Thyroid gland (tissue), 4 donors: ENCODE measurements around the gene CPVL. TPM values are rescaled to one million over a fixed set of nuclear protein-coding genes. Genes with fewer than 3 reads are reported as not detected.

Experiments used
- DNase-seq, 2 donors: peaks; one replicate each; pipeline ENCODE4 v3.0.0-alpha.2; 2019
- H3K27ac ChIP-seq, 3 donors: fragments of 200-600 bp; sonication (generic); 1 replicate in 2 of 3; 2 replicates in 1 of 3; pipeline ENCODE4 v1.5.1; 2016 to 2019; ENCODE audit warnings: mild to moderate bottlenecking in 1 of 3, moderate library complexity in 1 of 3
- H3K27me3 ChIP-seq: fragments of 200-600 bp; sonication (generic); one replicate; pipeline ENCODE4 v1.5.1; 2019
- H3K36me3 ChIP-seq, 2 donors: fragments of 200-600 bp; sonication (generic); one replicate each; pipeline ENCODE4 v1.5.1; 2016 to 2019
- H3K4me1 ChIP-seq, 2 donors: fragments of 200-600 bp; sonication (generic); one replicate each; pipeline ENCODE4 v1.5.1; 2017 to 2019
- H3K4me3 ChIP-seq, 3 donors: fragments of 200-600 bp; sonication (generic); replicated peaks in 1 of 3; 1 replicate in 2 of 3; 2 replicates in 1 of 3; pipeline ENCODE4 v1.5.1; 2016; ENCODE audit warnings: mild to moderate bottlenecking in 1 of 3
- H3K9me3 ChIP-seq: fragments of 200-600 bp; sonication (generic); one replicate; pipeline ENCODE4 v1.5.1; 2017
- CTCF ChIP-seq, 6 experiments: fragments of 200-600 bp in 3 of 6; fragments of 450-650 bp in 3 of 6; sonication (generic) in 3 of 6; IDR thresholded peaks; one replicate each; pipeline ENCODE4 v1.5.1; 2016 to 2019; ENCODE audit warnings: antibody characterized with exemption in 6 of 6, mild to moderate bottlenecking in 2 of 6, inconsistent platforms in 1 of 6, moderate library complexity in 1 of 6
- POLR2A ChIP-seq, 2 donors: fragments of 450-650 bp; IDR thresholded peaks; one replicate each; pipeline ENCODE4 v1.6.1; 2017; ENCODE audit warnings: antibody characterized with exemption in 2 of 2, mild to moderate bottlenecking in 2 of 2, moderate library complexity in 1 of 2
- WGBS, 2 donors: methylation state at CpG; one replicate each; pipeline ENCODE4 v1.1.5; 2017; 5-methylcytosine and 5-hydroxymethylcytosine counted together
- intact Hi-C: fragments of 100-400 bp; cut with DNase I; formaldehyde crosslinking; loops from one replicate; pipeline ENCODE4 v1.15.1; 2023
- total RNA-seq, 4 donors: library from RNA; depleted of rRNA; stranded (reverse); fragments of >200 nt; gene quantifications; one replicate each; pipeline ENCODE4 v1.2.3, GENCODE V29; 2016

Gene CPVL
- total RNA-seq, 4 donors from 2014 or later = 79.8 to 182 (median 111) TPM

GRCh38 chr7:29063872-29064271 lies 82.5 kb downstream of the CPVL start:
- no peaks in the 10 kb centered on the region for H3K4me1 ChIP-seq
- 90 to 91% methylated on average over 2 of the region's 2 CpGs for WGBS, 2 donors
- no peaks in the 10 kb centered on the region for H3K36me3 ChIP-seq
- intact Hi-C loops = no loop called here
- no peak overlapping the region for H3K4me3 ChIP-seq
- no peaks in the 10 kb centered on the region for H3K27me3 ChIP-seq
- no peak overlapping the region for H3K27ac ChIP-seq
- TF ChIP-seq POLR2A (IDR thresholded peaks at IDR 0.05) (no peak), CTCF (IDR thresholded peaks at IDR 0.05) (no peak)
- H3K9me3 ChIP-seq = no peaks in the 10 kb centered on the region
- DNase-seq = no peak

GRCh38 chr7:29063236-29063635 lies 83.1 kb downstream of the CPVL start:
- H3K4me1 ChIP-seq = no peaks in the 10 kb centered on the region
- H3K9me3 ChIP-seq = no peaks in the 10 kb centered on the region
- 81 to 82% methylated on average over 3 of the region's 3 CpGs for whole genome bisulfite sequencing, 2 donors
- H3K4me3 ChIP-seq = no peak overlapping the region
- intact Hi-C loops = no loop called here
- TF ChIP-seq POLR2A (IDR thresholded peaks at IDR 0.05) (no peak), CTCF (IDR thresholded peaks at IDR 0.05) (no peak)
- no peak for DNase-seq
- no peak overlapping the region for H3K27ac ChIP-seq
- H3K27me3 ChIP-seq = no peaks in the 10 kb centered on the region
- no peaks in the 10 kb centered on the region for H3K36me3 ChIP-seq

- H3K4me3 ChIP-seq = no peak overlapping the region
- no peaks in the 10 kb centered on the region for H3K4me1 ChIP-seq
- H3K27me3 ChIP-seq = no peaks in the 10 kb centered on the region
- intact Hi-C loops = no loop called here
- H3K27ac ChIP-seq = no peak overlapping the region
- no peak for DNase-seq
- H3K9me3 ChIP-seq = no peaks in the 10 kb centered on the region
- H3K36me3 ChIP-seq = no peaks in the 10 kb centered on the region
- TF ChIP-seq CTCF (IDR thresholded peaks at IDR 0.05) = no peak
- no peak for TF ChIP-seq POLR2A (IDR thresholded peaks at IDR 0.05)
Observed at GRCh38 chr7:29053105-29053872, 93.0 kb downstream of the CPVL start.

GRCh38 chr7:29046978-29047377 lies 99.4 kb downstream of the CPVL start:
- intact Hi-C loops = no loop called here
- 94 to 98% methylated on average over 2 of the region's 2 CpGs for WGBS, 2 donors
- Histone ChIP-seq H3K27ac (no peak overlapping the region), H3K27me3 (no peaks in the 10 kb centered on the region), H3K9me3 (no peaks in the 10 kb centered on the region), H3K36me3 (no peaks in the 10 kb centered on the region), H3K4me3 (no peak overlapping the region), H3K4me1 (peaks cover 5 to 10% of the 10 kb centered on the region in 2 donors)
- TF ChIP-seq CTCF (IDR thresholded peaks at IDR 0.05) (no peak), POLR2A (IDR thresholded peaks at IDR 0.05) (no peak)
- no peak for DNase-seq

GRCh38 chr7:29045258-29046086 lies 100.9 kb downstream of the CPVL start:
- no peaks in the 10 kb centered on the region for H3K36me3 ChIP-seq
- H3K27ac ChIP-seq = no peak overlapping the region
- no peaks in the 10 kb centered on the region for H3K9me3 ChIP-seq
- no peaks in the 10 kb centered on the region for H3K27me3 ChIP-seq
- no peak overlapping the region for H3K4me3 ChIP-seq
- WGBS, 2 donors = 86 to 90% methylated on average over 4 of the region's 4 CpGs
- no peak for DNase-seq
- peaks cover 5 to 14% of the 10 kb centered on the region in 2 donors for H3K4me1 ChIP-seq
- intact Hi-C loops = no loop called here
- TF ChIP-seq POLR2A (IDR thresholded peaks at IDR 0.05) (no peak), CTCF (IDR thresholded peaks at IDR 0.05) (no peak)
